G401.6 (cell line): ENCODE results near the gene USP47.

ENCODE experiments used
- FAIRE-seq: peaks from 2 replicates; lab custom pipeline; 2012; peaks lifted over from hg19 to GRCh38; lab: Jason Lieb, UNC

USP47 gene

DNA sequence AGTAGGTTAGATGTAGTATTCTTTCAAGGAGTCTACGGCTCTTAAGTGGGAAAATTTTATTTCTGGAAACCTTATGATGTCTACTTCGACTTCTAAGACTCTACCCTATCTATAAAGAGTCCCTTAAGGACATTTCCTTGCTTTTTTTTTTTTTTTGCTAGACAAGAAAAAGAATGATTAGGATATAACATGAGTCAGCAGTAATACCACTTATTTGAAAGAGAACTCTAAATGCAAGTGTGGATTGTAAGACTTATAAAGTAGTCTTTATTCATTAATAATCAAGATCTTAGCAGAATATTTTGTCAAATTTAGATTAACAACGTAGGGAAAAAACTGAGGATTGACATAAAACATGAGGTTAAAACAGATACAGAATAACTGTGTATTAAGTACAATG is 95.7 kb downstream of the USP47 start:
- FAIRE-seq = peak; percentile 53

DNA sequence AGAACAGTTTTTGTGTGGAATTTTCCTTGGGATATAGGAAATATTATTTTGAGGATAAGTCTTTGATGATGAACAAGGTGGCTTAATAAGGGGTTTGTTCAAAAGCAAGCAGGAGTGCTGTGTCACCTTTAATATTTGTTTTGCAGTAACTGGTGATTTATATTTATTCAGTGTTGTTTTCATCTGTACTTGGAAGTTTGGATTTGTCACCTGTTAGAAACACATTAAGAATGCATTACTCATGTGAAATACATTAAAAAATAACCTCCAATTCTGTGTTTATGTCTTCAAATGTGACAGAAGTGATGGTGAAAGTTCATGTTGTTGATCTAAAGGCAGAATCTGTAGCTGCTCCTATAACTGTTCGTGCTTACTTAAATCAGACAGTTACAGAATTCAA is 96.2 kb downstream of the USP47 start:
- FAIRE-seq = no peak

DNA sequence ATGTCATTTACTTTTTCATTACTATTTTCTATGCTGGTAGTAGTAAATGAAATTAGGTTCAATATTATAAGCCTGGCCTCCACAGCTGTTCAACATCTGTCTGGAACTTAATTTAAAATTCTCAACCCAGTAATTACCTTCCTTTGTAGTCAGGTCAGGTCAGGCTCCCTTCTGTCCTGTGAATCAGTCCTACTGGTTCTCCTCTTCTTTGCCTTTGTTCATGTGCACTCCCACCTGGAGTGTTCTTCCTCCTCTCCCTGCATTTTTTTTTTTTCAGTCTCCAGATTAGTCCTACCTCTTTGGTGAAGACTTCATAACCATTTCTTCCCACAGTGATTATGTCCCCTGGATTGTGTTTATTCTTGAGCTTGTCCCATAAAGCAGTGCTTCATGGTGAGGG is 98.8 kb downstream of the USP47 start:
- no peak for FAIRE-seq

DNA sequence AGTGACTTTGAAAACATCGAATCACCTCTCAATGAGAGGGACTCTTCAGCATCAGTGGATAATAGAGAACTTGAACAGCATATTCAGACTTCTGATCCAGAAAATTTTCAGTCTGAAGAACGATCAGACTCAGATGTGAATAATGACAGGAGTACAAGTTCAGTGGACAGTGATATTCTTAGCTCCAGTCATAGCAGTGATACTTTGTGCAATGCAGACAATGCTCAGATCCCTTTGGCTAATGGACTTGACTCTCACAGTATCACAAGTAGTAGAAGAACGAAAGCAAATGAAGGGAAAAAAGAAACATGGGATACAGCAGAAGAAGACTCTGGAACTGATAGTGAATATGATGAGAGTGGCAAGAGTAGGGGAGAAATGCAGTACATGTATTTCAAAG is 100.9 kb downstream of the USP47 start:
- FAIRE-seq = no peak

DNA sequence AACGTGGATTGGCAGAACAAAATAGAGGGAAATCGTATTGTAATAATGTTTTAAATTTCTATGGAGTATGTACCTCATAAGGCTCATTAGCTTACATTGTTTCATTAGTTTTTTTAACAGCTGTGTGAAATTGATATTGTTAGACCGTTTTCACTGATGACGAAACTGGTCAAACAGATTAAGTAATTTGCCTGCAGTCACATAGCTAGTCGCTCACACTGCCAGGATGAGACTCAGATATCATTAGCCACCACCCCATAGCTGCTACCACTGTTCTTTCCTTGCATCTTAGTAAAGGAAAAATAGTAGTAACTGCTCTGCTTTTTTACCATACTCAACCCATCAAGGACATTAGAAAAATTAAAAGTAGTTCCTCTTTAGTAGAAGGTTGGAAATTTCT is 102.7 kb downstream of the USP47 start:
- FAIRE-seq = no peak

DNA sequence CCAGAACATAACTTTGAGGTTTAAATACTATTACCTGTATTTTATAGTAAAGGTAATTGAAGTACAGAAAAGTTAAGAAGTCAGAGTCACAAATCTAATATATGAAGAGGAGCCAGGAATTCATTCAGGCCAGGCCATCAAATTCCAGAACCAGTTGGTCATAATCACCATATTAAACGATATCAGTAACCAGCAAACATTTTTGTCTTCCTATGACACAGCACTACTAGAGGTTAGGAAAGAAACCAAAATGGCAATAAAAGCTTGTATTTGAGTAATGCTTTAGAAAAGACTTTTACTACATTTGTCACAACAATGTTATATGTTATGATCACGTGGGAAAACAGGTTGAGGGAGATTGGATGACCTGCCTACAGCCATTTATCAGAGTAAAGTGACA is 104.4 kb downstream of the USP47 start:
- FAIRE-seq = no peak

DNA sequence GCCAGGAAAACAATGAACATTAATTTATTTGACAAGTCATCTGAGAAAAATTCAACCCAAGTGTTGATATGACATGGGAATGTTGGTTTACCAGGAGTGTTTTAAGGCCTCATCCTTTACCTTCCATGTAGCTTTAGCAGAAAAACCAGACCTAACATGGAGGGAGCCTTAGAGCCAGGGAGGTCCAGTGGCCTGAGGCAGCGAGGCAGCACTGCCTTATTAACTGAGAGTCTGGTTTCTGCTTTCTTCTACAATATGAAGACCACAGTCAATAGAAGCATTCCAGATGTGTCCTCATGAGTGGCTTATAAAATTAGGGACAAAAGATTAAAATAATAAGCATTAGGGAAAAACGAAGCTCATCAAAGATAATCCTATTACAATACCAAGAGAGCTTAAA is 105.1 kb downstream of the USP47 start:
- FAIRE-seq = no peak

DNA sequence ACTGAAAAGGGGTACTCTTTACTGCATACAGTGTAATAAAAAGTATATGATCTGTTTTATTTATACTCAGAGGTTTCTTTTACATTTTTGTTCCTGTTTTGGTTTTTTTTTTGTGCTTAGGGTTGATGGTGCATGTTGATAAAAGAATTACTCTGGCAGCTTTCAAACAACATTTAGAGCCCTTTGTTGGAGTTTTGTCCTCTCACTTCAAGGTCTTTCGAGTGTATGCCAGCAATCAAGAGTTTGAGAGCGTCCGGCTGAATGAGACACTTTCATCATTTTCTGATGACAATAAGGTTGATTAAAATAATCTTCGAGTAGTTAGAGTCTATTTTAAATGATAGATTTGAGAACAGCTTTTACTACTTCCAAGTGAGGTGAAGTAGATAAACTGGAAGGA is 106.1 kb downstream of the USP47 start:
- no peak for FAIRE-seq

DNA sequence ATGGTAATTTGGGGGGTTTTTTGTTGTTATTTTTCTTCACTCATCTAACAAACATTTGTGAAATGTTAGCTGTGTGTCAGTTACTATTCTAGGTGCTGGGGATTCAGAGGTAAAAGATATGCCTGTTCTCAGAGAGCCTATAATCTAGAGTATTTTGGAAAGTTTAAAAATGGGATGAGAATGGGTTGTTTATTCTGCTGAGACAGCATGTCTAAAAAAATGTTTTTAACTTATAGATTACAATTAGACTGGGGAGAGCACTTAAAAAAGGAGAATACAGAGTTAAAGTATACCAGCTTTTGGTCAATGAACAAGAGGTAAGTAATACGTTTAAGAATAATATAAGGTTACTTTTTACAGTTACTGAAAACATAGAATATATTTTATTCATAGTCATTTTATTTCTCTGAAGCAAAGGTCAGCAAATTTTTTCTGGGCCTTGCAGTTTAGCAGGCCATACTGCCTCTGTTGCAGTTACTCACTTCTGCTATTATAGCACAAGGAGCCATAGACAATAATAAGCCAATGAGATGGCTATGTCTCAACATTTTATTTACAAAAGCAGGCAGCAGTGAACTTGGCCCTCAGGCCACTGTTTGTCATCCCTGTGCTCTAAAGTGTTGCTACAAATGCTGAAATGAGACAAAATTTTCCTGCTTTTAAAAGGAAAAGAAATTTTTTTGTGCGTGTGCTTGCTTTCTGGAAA is 106.6 kb downstream of the USP47 start:
- peak; percentile 31 for FAIRE-seq

DNA sequence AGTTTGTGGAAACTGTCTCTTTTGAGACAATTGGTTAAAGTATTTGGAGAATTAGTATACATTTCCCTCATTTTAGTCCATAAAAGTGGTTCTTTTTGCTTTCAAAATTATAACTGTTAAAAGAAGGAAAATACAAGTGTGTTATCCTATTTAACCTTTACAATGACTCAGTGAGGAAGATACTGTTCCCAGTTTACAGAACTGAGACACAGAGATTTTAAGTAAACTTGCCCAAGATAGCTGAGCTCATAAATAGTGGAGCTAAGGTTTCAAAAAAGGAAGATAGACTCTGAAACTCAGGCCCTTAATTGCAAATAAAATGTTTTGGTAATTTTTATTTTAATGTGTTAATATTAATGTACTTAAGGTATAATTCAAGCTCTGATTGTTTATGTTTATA is 107.7 kb downstream of the USP47 start:
- FAIRE-seq = no peak

DNA sequence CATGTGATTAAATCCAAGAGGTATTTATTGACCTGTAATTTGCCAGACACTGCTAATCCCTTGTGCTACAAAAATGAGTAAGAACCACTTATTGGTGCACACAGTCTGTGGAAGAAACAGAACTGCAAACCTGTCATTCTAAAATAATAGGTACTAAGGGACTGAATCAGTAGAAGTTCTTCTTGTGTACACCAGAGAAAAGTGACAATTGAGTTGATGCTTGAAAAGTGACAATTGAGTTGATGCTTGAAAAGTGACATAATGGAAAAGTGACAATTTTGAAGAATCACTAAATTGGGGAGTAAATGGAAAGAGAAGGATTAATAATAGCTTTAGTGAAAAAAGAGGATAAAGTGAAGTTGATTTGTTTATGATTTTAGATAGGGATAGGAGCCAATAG is 110.3 kb downstream of the USP47 start:
- FAIRE-seq = no peak

DNA sequence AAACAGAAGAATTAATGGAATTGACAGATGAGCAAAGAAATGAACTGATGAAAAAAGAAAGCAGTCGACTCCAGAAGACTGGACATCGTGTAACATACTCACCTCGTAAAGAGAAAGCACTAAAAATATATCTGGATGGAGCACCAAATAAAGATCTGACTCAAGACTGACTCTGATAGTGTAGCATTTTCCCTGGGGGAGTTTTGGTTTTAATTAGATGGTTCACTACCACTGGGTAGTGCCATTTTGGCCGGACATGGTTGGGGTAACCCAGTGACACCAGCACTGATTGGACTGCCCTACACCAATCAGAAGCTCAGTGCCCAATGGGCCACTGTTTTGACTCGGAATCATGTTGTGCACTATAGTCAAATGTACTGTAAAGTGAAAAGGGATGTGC is 114.2 kb downstream of the USP47 start:
- no peak for FAIRE-seq

DNA sequence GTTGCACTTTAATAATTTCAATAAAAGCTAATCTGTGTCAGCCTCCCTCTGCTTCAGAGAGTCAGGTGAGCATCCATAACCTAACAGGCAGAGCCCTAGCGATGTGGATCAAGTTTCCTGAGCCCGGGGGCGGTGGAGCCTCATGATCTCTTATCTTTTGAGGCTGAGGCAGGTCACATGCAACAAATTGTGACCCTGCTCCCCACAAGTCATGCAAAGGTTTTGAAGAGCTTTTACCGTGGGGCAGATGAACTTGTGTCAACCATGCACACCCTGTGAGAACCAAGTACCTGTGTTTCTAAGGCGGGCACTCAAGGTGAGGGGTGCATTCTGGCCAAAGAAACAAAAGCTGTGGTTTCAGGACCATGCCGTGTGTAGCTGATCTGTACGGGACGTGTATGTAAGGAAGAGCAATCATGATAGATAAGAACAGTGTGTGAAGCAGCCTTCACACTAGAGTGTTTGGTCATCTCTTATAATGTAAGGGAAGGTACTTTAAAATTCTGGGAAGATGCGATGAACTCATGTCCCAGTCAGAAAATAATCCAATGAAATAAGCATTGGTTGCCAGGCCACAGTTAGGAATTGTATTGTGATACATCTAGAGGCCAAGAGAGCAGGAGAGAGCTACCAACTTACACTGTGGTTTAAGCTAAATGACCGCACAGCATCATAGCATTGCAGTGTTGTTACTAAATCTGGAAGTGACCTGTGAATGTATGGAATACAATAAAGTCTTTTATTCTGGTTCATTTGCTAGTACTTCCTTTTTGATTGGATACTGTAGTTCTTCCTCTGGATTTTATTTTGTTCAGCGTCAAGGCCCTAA is 116.8 kb downstream of the USP47 start:
- FAIRE-seq = no peak

DNA sequence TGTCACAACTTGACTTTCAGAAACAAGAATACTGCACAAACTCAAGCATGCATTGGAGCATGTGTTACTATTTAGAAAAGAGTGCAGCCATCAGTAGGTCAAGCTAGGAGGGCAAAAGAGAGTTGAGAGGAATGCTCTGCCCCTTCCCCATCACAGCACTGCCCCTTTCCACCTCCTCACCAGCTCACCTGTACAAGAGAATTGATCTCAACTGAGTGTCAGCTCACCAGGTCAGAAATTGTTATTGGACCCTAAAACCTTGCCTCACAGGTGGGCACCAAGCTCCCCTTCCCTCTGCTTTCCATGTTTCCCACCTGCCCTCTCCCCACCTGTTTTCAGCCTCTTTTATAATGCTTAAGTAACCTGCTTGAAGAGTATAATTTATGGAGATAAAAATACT is 117.8 kb downstream of the USP47 start:
- no peak for FAIRE-seq

DNA sequence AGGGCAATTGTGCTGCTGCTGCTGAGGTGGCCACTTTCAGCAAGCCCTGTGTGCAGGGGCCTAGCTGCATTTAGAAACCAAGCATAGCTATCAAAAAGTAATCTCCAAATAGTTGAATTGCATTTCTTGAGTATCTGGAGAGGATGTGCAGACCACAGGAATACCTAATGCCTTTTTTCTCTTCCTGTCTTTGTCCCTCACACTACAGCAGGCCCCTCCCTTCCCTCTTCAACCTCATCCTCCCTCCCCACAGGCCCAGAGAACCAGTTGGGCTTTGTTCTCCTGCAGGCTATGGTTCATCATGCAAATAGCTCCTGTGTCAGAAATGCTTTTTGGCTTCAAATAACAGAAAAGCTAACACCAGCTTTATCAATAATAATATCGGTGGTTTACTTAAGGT is 118.9 kb downstream of the USP47 start:
- no peak for FAIRE-seq

DNA sequence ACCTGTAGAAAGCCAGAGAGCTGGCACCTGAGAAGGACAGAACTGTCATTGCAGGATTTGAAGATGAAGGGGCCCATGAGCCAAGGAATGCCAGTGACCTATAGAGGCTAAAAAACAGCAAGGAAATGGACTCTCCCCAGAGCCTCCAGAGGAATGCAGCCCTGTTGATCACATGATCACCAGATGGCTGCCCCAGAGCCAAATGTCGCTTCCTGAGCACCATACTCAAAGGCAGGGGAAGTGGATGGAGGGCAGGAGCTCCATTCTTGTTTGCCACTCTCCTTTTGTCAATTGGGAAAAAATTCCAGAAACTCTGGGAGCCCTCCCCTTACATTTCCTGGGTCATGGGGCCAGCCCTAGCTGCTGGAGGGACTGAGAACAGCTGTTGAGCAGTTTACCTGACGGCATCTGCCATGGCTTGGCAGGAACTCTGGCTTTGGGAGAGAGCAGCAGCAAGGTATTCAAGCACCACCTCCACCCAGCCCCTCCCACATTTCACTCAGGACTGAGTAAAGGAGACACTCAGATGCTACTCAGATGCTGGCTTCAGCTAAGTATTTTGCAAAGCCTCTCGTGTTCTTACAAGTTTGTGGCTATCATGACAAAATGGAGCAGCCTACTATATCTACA is 119.7 kb downstream of the USP47 start:
- no peak for FAIRE-seq

DNA sequence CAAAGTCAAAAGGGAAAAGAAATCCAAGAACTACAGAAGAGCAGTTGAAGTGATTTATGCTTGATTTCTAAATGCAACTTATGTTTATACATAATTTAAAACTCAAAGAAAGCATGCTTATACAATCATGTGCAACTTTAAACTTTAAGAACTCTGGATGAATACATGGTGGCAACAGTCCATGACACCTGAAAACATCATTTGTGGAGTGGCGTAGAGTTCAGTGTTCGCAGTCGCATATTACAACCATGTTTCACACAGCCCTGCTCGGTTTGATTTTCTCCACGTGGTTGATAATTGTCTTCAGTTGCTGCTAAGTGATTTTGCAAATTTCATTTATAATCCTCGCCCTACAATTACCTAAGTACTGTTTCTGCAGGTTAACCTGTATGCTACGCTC is 121.3 kb downstream of the USP47 start:
- FAIRE-seq = no peak

DNA sequence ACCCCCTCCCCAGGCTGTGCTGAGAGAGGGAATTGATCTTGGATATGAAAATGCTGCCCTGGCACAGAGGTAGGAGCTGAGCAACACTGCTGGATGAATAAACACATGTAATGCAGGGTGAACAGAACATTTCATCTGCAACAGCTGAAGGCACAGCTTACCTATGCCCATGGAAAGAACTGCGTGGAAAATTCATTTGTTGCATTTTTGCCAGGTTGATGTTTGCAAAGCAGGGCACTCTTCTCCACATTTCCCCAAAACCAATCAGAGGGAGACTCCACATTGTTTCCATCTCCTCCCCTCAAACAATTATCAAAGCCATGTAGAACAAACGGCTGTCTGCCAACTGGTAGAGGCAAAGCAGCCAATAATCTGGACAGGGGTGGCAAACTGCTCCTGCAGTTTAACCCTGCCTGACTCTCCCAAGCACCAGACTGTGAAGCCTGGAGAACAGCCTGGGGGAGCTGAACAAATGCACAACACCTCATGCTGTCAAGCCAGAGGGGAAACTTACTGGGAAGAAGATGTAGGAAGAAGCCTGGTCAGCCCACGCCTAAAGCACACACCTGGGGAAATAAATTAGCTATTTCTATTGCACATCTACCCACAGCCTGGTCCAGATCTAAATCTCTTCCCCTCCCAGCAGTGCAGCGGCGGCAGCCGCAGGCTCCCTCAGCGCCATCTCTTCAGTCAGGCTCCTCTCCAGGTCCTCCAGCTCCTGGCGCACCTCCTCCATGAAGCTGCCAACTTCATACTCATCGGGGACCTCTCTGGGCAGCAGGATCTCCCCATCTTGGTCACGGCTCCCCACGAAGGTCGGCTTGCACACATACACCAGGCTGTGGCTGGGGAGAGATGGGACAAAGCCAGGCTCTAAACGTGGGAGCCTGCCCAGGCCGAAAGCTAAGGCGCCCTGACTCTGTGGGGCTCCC is 122.3 kb downstream of the USP47 start:
- no peak for FAIRE-seq

DNA sequence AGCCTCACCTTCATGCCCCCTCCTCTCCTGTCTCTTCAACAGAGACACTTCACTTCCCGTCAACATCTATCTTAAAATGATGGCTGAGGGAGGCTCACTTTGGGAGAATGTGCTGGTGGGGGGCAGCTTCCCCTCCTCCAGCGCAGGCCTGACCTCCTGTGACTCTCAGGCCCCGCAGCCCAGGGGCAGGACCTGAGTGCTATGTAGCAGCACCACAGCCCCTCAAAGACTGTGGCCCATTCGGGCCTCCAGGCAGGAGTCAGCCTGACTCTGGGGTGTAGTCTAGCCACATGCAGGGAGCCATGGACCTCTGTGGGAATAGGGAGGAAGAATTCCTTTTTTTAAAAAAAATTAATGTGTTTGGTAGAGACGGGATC is 123.0 kb downstream of the USP47 start:
- no peak for FAIRE-seq

DNA sequence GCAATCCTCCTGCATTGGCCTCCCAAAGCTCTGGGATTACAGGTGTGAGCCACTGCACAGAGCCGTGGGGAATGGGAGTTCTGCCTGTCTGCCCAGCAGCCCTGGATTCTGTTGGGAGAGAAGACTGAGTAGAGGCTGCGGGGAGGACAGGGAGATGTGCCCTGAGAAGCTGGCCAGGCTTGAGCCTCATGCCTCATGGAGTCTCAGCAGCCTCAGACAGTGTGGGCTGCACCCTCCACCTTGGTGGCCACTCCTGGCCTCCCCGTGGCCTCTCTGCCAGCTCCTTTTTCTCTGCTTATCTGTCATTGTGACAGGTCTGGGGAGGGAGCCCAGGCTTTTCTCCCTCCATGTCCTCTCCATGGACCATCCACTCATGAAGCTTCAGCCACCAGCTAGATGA is 123.4 kb downstream of the USP47 start:
- FAIRE-seq = no peak

DNA sequence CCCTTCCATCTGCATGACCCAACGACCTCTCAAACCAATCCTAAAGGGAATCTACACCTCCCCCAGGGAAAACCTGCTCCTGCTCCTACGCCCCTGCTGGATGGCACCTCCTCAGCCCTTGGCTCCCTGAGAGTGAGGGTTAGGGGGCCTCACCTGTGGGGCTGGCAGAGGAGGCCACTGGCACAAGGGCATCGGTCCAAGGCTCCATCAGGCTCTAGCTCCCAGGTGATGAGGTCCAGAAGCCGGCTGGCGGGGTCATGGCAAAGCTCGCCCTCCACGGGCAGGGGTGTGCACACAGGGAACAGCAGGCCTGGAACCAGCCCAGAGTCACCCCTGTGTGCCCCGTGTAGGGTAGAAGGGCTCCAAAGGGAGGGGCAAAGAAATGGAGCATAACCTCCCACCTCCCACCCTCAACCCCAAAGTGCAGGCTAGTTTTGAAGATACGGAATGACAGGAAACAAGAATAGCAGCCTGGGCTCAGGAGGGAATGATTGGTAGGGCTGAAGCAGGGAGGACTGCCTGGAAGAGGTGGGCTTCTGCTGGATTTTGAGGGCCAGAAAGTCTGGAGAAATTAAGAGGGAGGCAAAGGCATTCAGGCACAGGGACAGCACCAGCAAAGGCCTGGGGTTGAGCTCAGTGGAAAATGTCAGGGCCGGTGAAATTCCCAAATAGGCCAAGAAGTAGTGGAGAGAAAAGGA is 124.0 kb downstream of the USP47 start:
- no peak for FAIRE-seq

DNA sequence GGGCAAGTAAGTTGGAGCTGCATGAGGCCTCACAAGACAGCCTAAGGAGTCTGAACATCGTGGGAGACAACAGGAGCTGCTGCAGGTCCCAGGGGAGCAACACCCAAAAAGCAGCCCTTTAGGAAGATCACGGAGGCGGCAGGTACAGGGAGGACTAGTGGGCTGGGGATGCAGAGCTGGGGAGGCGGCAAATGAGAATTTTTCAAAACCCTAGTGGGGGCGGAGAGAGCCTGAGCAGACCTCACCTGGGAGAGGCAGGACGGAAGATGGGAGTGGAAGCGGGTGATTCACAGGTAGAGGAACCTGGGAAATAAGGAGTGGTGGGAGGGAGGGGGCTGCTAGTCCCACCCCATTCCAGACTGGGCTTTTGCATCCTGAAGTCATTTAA is 124.6 kb downstream of the USP47 start:
- no peak for FAIRE-seq
